Mesenchymal stem cell (in vitro differentiated cells and primary cell): ENCODE results near the gene JMY.

ENCODE experiments used
- DNase-seq: peaks from one replicate; pipeline ENCODE4 v3.0.0-alpha.2; 2013
- H2AFZ ChIP-seq: one replicate; pipeline ENCODE4 v1.6.1; 2013; ENCODE audit warnings: low read depth, mild to moderate bottlenecking, control low read depth, inconsistent platforms, low read length, moderate library complexity
- H2AK5ac ChIP-seq: 2 replicates; pipeline ENCODE4 v1.6.1; 2013; ENCODE audit warnings: low read length, moderate library complexity, mild to moderate bottlenecking, inconsistent platforms; ENCODE audit not compliant: severe bottlenecking
- H2BK120ac ChIP-seq: one replicate; pipeline ENCODE4 v1.6.1; 2013; ENCODE audit warnings: low read depth, mild to moderate bottlenecking, inconsistent platforms, low read length, moderate library complexity
- H2BK12ac ChIP-seq, 2 experiments: one replicate each; pipeline ENCODE4 v1.6.1; 2013; ENCODE audit warnings: inconsistent platforms in 2 of 2, low read length in 2 of 2, mild to moderate bottlenecking in 2 of 2, moderate library complexity in 2 of 2, control low read depth in 1 of 2
- H2BK15ac ChIP-seq: one replicate; pipeline ENCODE4 v1.6.1; 2013; ENCODE audit warnings: mild to moderate bottlenecking, low read depth, inconsistent platforms; ENCODE audit not compliant: poor library complexity, severe bottlenecking
- H2BK5ac ChIP-seq: 2 replicates; pipeline ENCODE4 v1.6.1; 2013; ENCODE audit warnings: low read depth, mild to moderate bottlenecking, low read length, control low read depth, inconsistent platforms; ENCODE audit not compliant: poor library complexity, severe bottlenecking
- H3K14ac ChIP-seq, 2 experiments: one replicate each; pipeline ENCODE4 v1.6.1; 2013; ENCODE audit warnings: inconsistent platforms in 2 of 2, low read length in 2 of 2, control low read depth in 1 of 2, mild to moderate bottlenecking in 1 of 2, moderate library complexity in 1 of 2
- H3K18ac ChIP-seq, 2 experiments: one replicate each; pipeline ENCODE4 v1.6.1; 2013; ENCODE audit warnings: inconsistent platforms in 2 of 2, low read length in 2 of 2, control low read depth in 1 of 2, low read depth in 1 of 2, mild to moderate bottlenecking in 1 of 2
- H3K23ac ChIP-seq, 2 experiments: one replicate each; pipeline ENCODE4 v1.6.1; 2013; ENCODE audit warnings: inconsistent platforms in 2 of 2, low read length in 2 of 2, mild to moderate bottlenecking in 2 of 2, moderate library complexity in 2 of 2, control low read depth in 1 of 2
- H3K27ac ChIP-seq: 2 replicates; pipeline ENCODE4 v1.5.1; 2013; ENCODE audit warnings: mild to moderate bottlenecking, moderate library complexity, low read length, control low read depth, inconsistent platforms; ENCODE audit not compliant: poor library complexity, severe bottlenecking
- H3K27me3 ChIP-seq, 2 experiments: 2 replicates each; pipeline versions ENCODE4 v1.6.1 to v1.7.0; 2013; ENCODE audit warnings: low read length in 2 of 2, mild to moderate bottlenecking in 2 of 2, moderate library complexity in 2 of 2, control low read depth in 1 of 2, inconsistent platforms in 1 of 2; ENCODE audit not compliant: control insufficient read depth in 1 of 2, insufficient read depth in 1 of 2
- H3K36me3 ChIP-seq, 2 experiments: 2 replicates each; pipeline versions ENCODE4 v1.6.1 to v1.7.0; 2013; ENCODE audit warnings: low read length in 2 of 2, control low read depth in 1 of 2, inconsistent platforms in 1 of 2, low read depth in 1 of 2, mild to moderate bottlenecking in 1 of 2; ENCODE audit not compliant: insufficient read depth in 2 of 2, control insufficient read depth in 1 of 2
- H3K4ac ChIP-seq, 2 experiments: one replicate each; pipeline ENCODE4 v1.6.1; 2013; ENCODE audit warnings: inconsistent platforms in 2 of 2, low read length in 2 of 2, mild to moderate bottlenecking in 2 of 2, moderate library complexity in 2 of 2, control low read depth in 1 of 2, low read depth in 1 of 2
- H3K4me1 ChIP-seq: 2 replicates; pipeline ENCODE4 v1.6.1; 2013; ENCODE audit warnings: low read depth, low read length, control low read depth; ENCODE audit not compliant: control insufficient read depth, insufficient read depth
- H3K4me2 ChIP-seq: 2 replicates; pipeline ENCODE4 v1.6.1; 2013; ENCODE audit warnings: low read length, mild to moderate bottlenecking, inconsistent platforms; ENCODE audit not compliant: poor library complexity, severe bottlenecking
- H3K4me3 ChIP-seq, 2 experiments: 2 replicates each; pipeline versions ENCODE4 v1.5.1 to v1.7.0; 2013; ENCODE audit warnings: low read length in 2 of 2, mild to moderate bottlenecking in 2 of 2, control low read depth in 1 of 2, low read depth in 1 of 2; ENCODE audit not compliant: insufficient read depth in 1 of 2
- H3K79me1 ChIP-seq: replicated peaks from 2 replicates; pipeline ENCODE4 v1.6.1; 2013; ENCODE audit warnings: mild to moderate bottlenecking, control low read depth, low read length, inconsistent platforms; ENCODE audit not compliant: poor library complexity, severe bottlenecking
- H3K9ac ChIP-seq: 2 replicates; pipeline ENCODE4 v1.7.0; 2013; ENCODE audit warnings: mild to moderate bottlenecking, low read length, moderate library complexity
- H3K9me3 ChIP-seq: 2 replicates; pipeline ENCODE4 v1.7.0; 2013; ENCODE audit warnings: mild to moderate bottlenecking, low read length; ENCODE audit not compliant: control insufficient read depth
- H4K8ac ChIP-seq: one replicate; pipeline ENCODE4 v1.6.1; 2013; ENCODE audit warnings: inconsistent platforms, mild to moderate bottlenecking, low read length, moderate library complexity
- H4K91ac ChIP-seq: one replicate; pipeline ENCODE4 v1.6.1; 2013; ENCODE audit warnings: mild to moderate bottlenecking, low read length, inconsistent platforms
- WGBS: methylation state at CpG from one replicate; pipeline ENCODE4 v1.1.7; 2013; ENCODE audit warnings: mixed read lengths; 5-methylcytosine and 5-hydroxymethylcytosine counted together

JMY gene

DNA sequence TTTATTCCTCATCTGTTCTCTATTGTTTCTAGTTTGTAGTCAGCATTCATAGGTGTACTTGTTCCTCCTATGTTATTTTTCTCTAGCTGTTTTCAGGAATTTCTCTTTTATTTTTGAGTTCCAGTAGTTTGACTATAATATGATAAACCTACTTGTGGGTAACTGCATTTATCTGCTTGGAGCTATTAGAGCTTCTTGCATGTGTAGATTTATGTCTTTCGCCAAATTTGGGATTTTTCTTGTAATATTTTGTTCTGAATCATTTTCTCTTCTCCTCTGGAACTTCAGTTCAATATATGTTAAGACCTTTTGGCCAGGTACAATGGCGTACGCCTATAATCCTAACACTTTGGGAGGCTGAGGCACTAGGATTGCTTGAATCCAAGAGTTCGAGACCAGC lies 37.4 kb downstream of the JMY start:
- Histone ChIP-seq H3K27ac (no peak overlapping the region), H3K9ac (no peak overlapping the region), H3K14ac (no peak overlapping the region), H3K23ac (no peak overlapping the region), H3K4me3 (no peak overlapping the region), H2BK5ac (no peak overlapping the region), H3K4me1 (peaks cover 2% of the 10 kb centered on the region), H2BK12ac (no peak overlapping the region), H3K27me3 (no peaks in the 10 kb centered on the region), H2AK5ac (no peak overlapping the region), H3K18ac (no peak overlapping the region), H2AFZ (no peak overlapping the region), H2BK120ac (no peak overlapping the region), H3K9me3 (no peaks in the 10 kb centered on the region), H3K4me2 (no peak overlapping the region), H3K79me1 (peaks cover 6% of the 10 kb centered on the region), H4K91ac (no peak overlapping the region), H3K36me3 (no peaks in the 10 kb centered on the region), H3K4ac (no peak overlapping the region), H2BK15ac (no peak overlapping the region), H4K8ac (no peak overlapping the region)
- DNase-seq = no peak
- 86% methylated on average over 4 of the region's 4 CpGs for WGBS

- Histone ChIP-seq H2BK5ac (no peak overlapping the region), H3K18ac (no peak overlapping the region), H3K4me1 (no peaks in the 10 kb centered on the region), H4K8ac (no peak overlapping the region), H3K27ac (no peak overlapping the region), H3K36me3 (peaks cover 1 to 22% of the 10 kb centered on the region in 2 experiments), H2BK15ac (no peak overlapping the region), H2AFZ (no peak overlapping the region), H2BK12ac (no peak overlapping the region), H3K79me1 (peaks cover 2% of the 10 kb centered on the region), H3K23ac (no peak overlapping the region), H4K91ac (no peak overlapping the region), H3K9me3 (no peaks in the 10 kb centered on the region), H3K27me3 (no peaks in the 10 kb centered on the region), H2AK5ac (no peak overlapping the region), H3K14ac (no peak overlapping the region), H3K9ac (no peak overlapping the region), H3K4me3 (no peak overlapping the region), H3K4ac (no peak overlapping the region), H2BK120ac (no peak overlapping the region), H3K4me2 (no peak overlapping the region)
- 60% methylated on average over 1 of the region's 3 CpGs for WGBS
- peak; percentile 8 for DNase-seq
These were observed 48.9 kb downstream of the JMY start for GRCh38 chr5:79284846-79285245.

DNA sequence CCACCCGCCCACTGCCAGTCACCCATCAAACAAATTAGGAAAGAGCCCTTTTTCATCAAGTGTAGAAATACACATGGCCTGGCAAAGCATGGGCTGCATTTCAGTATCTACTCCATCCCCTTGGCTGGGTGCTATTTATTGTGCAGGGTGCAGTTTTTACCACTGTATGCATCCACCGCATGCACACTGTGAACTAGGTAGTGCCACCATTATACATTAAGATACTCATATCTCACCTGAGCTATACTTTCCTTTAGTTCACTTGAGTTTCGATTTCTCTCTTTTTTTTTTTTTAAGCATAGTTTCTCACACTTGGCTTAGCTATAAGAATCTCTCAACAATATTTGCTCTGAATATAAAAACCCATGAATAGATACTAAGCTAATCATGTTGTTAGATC lies 49.4 kb downstream of the JMY start:
- Histone ChIP-seq H2AK5ac (no peak overlapping the region), H3K4ac (no peak overlapping the region), H3K27me3 (no peaks in the 10 kb centered on the region), H3K79me1 (peaks cover 1% of the 10 kb centered on the region), H3K14ac (no peak overlapping the region), H3K27ac (no peak overlapping the region), H2AFZ (no peak overlapping the region), H3K18ac (no peak overlapping the region), H3K9ac (no peak overlapping the region), H3K36me3 (peaks cover 0 to 22% of the 10 kb centered on the region in 2 experiments), H2BK12ac (no peak overlapping the region), H2BK5ac (no peak overlapping the region), H3K4me2 (no peak overlapping the region), H2BK15ac (no peak overlapping the region), H3K9me3 (no peaks in the 10 kb centered on the region), H4K8ac (no peak overlapping the region), H2BK120ac (no peak overlapping the region), H3K4me3 (no peak overlapping the region), H4K91ac (no peak overlapping the region), H3K23ac (no peak overlapping the region), H3K4me1 (no peaks in the 10 kb centered on the region)
- WGBS = 100% methylated on average over 2 of the region's 3 CpGs
- DNase-seq = no peak

- H2BK15ac ChIP-seq = no peak overlapping the region
- H3K4ac ChIP-seq = no peak overlapping the region
- no peak overlapping the region for H2BK120ac ChIP-seq
- H3K18ac ChIP-seq = no peak overlapping the region
- H3K4me2 ChIP-seq = no peak overlapping the region
- no peaks in the 10 kb centered on the region for H3K9me3 ChIP-seq
- H3K36me3 ChIP-seq = peaks cover 0 to 19% of the 10 kb centered on the region in 2 experiments
- no peak overlapping the region for H3K23ac ChIP-seq
- H3K27ac ChIP-seq = no peak overlapping the region
- 96% methylated on average over 5 of the region's 7 CpGs for WGBS
- no peak overlapping the region for H4K8ac ChIP-seq
- H3K79me1 ChIP-seq = peaks cover 1% of the 10 kb centered on the region
- no peak overlapping the region for H2BK12ac ChIP-seq
- H2AK5ac ChIP-seq = no peak overlapping the region
- DNase-seq = no peak
- H3K27me3 ChIP-seq = no peaks in the 10 kb centered on the region
- no peak overlapping the region for H3K14ac ChIP-seq
- H3K9ac ChIP-seq = no peak overlapping the region
- no peak overlapping the region for H2AFZ ChIP-seq
- no peak overlapping the region for H2BK5ac ChIP-seq
- H3K4me1 ChIP-seq = no peaks in the 10 kb centered on the region
- no peak overlapping the region for H3K4me3 ChIP-seq
- H4K91ac ChIP-seq = no peak overlapping the region
These were observed 49.9 kb downstream of the JMY start for GRCh38 chr5:79285833-79286232.
